MV-4-11 (cell line): ENCODE results near the gene SLCO4A1.
A peak's percentile ranks its signal among the peaks of the same experiment; 100 is the strongest.

Experiments used
- DNase-seq: peaks from one replicate; lab custom pipeline; 2025; lab: John Stamatoyannopoulos, UW

Gene SLCO4A1

GRCh38 chr20:62686869-62687830 lies 44.8 kb downstream of the SLCO4A1 start:
- no peak for DNase-seq

GRCh38 chr20:62688083-62688482 lies 45.8 kb downstream of the SLCO4A1 start:
- no peak for DNase-seq

- no peak for DNase-seq
These were observed 46.7 kb downstream of the SLCO4A1 start for GRCh38 chr20:62688855-62689460.

GRCh38 chr20:62689861-62690260 lies 47.6 kb downstream of the SLCO4A1 start:
- no peak for DNase-seq

GRCh38 chr20:62690261-62690820 lies 48.0 kb downstream of the SLCO4A1 start:
- DNase-seq: no peak

- DNase-seq: no peak
These were observed 49.2 kb downstream of the SLCO4A1 start for GRCh38 chr20:62691487-62691886.

- no peak for DNase-seq
These were observed 49.9 kb downstream of the SLCO4A1 start for GRCh38 chr20:62692176-62692575.

- DNase-seq: peak; percentile 22
These were observed 50.7 kb downstream of the SLCO4A1 start for GRCh38 chr20:62692801-62693523.

- DNase-seq: no peak
These were observed 51.2 kb downstream of the SLCO4A1 start for GRCh38 chr20:62693524-62693922.

GRCh38 chr20:62694106-62694505 lies 51.8 kb downstream of the SLCO4A1 start:
- DNase-seq: no peak

GRCh38 chr20:62694868-62695267 lies 52.6 kb downstream of the SLCO4A1 start:
- DNase-seq: no peak

- DNase-seq: no peak
These were observed 53.4 kb downstream of the SLCO4A1 start for GRCh38 chr20:62695448-62696414.

GRCh38 chr20:62696434-62696957 lies 54.2 kb downstream of the SLCO4A1 start:
- DNase-seq: no peak

GRCh38 chr20:62696989-62697388 lies 54.7 kb downstream of the SLCO4A1 start:
- peak; percentile 78 for DNase-seq

GRCh38 chr20:62697468-62697912 lies 55.2 kb downstream of the SLCO4A1 start:
- no peak for DNase-seq

GRCh38 chr20:62698231-62698630 lies 55.9 kb downstream of the SLCO4A1 start:
- no peak for DNase-seq

- no peak for DNase-seq
These were observed 57.0 kb downstream of the SLCO4A1 start for GRCh38 chr20:62699296-62699695.

- no peak for DNase-seq
These were observed 57.4 kb downstream of the SLCO4A1 start for GRCh38 chr20:62699741-62700140.

GRCh38 chr20:62700261-62700930 lies 58.1 kb downstream of the SLCO4A1 start:
- no peak for DNase-seq
